ENCODE measurements around the gene PHACTR2. TPM values are rescaled to one million over a fixed set of nuclear protein-coding genes. Genes with fewer than 3 reads are reported as not detected.

The PHACTR2 gene
- total and polyA plus RNA-seq, 2 of the 13 experiments (the other 11 are each of a cell fraction or from before 2014, with no cell fraction given) = 11.3 to 28.2 TPM

DNA sequence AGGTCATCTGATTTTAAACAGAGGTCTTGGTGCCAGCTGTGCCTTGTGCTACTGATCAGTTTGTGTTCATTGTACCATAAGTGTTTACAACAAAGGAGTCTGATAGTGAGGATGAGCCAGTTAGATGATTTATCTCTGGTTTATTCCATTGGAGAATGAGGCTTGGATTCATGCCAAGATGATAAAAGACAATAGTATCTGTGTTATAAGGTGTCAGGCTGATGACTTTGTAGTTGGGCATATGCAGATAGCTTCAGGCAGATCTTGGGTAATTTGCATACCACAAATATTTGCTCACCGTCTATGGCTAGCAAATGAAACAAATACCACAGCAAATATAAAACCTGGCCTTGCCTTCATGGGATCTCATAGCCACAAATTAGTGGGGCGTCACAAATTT lies 43.3 kb upstream of the PHACTR2 start:
- Histone ChIP-seq H3K4me2 (ENCODE audit: low read depth, low read length) (no peak overlapping the region), H3K9ac (ENCODE audit: insufficient read depth, low read depth, low read length) (no peak overlapping the region), H4K20me1 (ENCODE audit: insufficient read depth, low read length) (no peaks in the 10 kb centered on the region), H3K27ac (ENCODE audit: extremely low read length, insufficient read depth, low read length) (no peak overlapping the region), H2AFZ (ENCODE audit: low read length) (no peak overlapping the region), H3K27me3 (ENCODE audit: control insufficient read depth in 1 of 2, insufficient read depth in 2 of 2, low read length in 2 of 2) (no peaks in the 10 kb centered on the region), H3K4me3 (replicated peaks in 1 of 3; ENCODE audit: insufficient read depth in 1 of 3, low read depth in 2 of 3, low read length in 3 of 3) (no peak overlapping the region), H3K4me1 (ENCODE audit: insufficient read depth, low read length) (no peaks in the 10 kb centered on the region), H3K9me3 (ENCODE audit: low read length) (no peaks in the 10 kb centered on the region), H3K79me2 (ENCODE audit: insufficient read depth, low read length) (no peaks in the 10 kb centered on the region), H3K36me3 (replicated peaks in 1 of 2; ENCODE audit: control insufficient read depth in 1 of 2, insufficient read depth in 2 of 2, low read length in 2 of 2) (no peaks in the 10 kb centered on the region)
- ChIA-PET CTCF (ENCODE audit: low intra/inter-chr PET ratio, low total read pairs) (no interaction called here), POLR2A (no interaction called here)
- intact Hi-C loops (cut with micrococcal nuclease; ENCODE audit: unreplicated experiment) = no loop called here
- WGBS (ENCODE audit: low lambda C conversion rate) = 54% methylated on average over 2 of the region's 2 CpGs
- no peak for ATAC-seq
- no peak for FAIRE-seq
- no peak for DNase-seq (ENCODE audit: low spot score)
- in situ Hi-C loops (cut with HindIII; ENCODE audit: extremely low pct_ligation_motif_present, low pct_unique_long_range_greater_than_20kb) = no loop called here
- BruUV-seq (replicated peaks) = no TSS peak
- TF ChIP-seq, protein P1, sequence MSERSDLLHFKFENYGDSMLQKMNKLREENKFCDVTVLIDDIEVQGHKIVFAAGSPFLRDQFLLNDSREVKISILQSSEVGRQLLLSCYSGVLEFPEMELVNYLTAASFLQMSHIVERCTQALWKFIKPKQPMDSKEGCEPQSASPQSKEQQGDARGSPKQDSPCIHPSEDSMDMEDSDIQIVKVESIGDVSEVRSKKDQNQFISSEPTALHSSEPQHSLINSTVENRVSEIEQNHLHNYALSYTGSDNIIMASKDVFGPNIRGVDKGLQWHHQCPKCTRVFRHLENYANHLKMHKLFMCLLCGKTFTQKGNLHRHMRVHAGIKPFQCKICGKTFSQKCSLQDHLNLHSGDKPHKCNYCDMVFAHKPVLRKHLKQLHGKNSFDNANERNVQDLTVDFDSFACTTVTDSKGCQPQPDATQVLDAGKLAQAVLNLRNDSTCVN (CRISPR knock-in tag; IDR thresholded peaks at IDR 0.05; ENCODE audit: borderline replicate concordance) = no peak
- TF ChIP-seq ZNF891 (CRISPR knock-in tag; IDR thresholded peaks at IDR 0.05) = no peak
- no peak for TF ChIP-seq ARID2 (CRISPR knock-in tag; IDR thresholded peaks at IDR 0.05; ENCODE audit: borderline replicate concordance)
- no peak for TF ChIP-seq ZNF567 (CRISPR knock-in tag; IDR thresholded peaks at IDR 0.05; ENCODE audit: borderline replicate concordance)
- no peak for TF ChIP-seq ZBTB34 (CRISPR knock-in tag; IDR thresholded peaks at IDR 0.05)
- no peak for TF ChIP-seq ATF3 (CRISPR knock-in tag; IDR thresholded peaks at IDR 0.05)
- TF ChIP-seq SPEN (CRISPR knock-in tag; IDR thresholded peaks at IDR 0.05; ENCODE audit: low read depth) = no peak
- TF ChIP-seq NFYC (CRISPR knock-in tag; IDR thresholded peaks at IDR 0.05) = no peak
- no peak for TF ChIP-seq ZNF772 (CRISPR knock-in tag; IDR thresholded peaks at IDR 0.05)
- TF ChIP-seq ZNF737 (CRISPR knock-in tag; IDR thresholded peaks at IDR 0.05; ENCODE audit: borderline replicate concordance) = no peak
- no peak for TF ChIP-seq KAT2B (IDR thresholded peaks at IDR 0.05; ENCODE audit: borderline replicate concordance, low read depth, low read length)
- no peak for TF ChIP-seq ZNF441 (CRISPR knock-in tag; IDR thresholded peaks at IDR 0.05; ENCODE audit: borderline replicate concordance)
- TF ChIP-seq ZNF234 (CRISPR knock-in tag; conservative IDR thresholded peaks at IDR 0.05) = no peak
- no peak for TF ChIP-seq RFX3 (CRISPR knock-in tag; IDR thresholded peaks at IDR 0.05)
- TF ChIP-seq ZNF530 (CRISPR knock-in tag; IDR thresholded peaks at IDR 0.05; ENCODE audit: low read depth) = no peak
- TF ChIP-seq GPBP1L1 (CRISPR knock-in tag; IDR thresholded peaks at IDR 0.05) = no peak
- TF ChIP-seq, protein P2, sequence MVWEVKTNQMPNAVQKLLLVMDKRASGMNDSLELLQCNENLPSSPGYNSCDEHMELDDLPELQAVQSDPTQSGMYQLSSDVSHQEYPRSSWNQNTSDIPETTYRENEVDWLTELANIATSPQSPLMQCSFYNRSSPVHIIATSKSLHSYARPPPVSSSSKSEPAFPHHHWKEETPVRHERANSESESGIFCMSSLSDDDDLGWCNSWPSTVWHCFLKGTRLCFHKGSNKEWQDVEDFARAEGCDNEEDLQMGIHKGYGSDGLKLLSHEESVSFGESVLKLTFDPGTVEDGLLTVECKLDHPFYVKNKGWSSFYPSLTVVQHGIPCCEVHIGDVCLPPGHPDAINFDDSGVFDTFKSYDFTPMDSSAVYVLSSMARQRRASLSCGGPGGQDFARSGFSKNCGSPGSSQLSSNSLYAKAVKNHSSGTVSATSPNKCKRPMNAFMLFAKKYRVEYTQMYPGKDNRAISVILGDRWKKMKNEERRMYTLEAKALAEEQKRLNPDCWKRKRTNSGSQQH (CRISPR knock-in tag; IDR thresholded peaks at IDR 0.05; ENCODE audit: low read depth) = no peak

Measured in HepG2 (cell line).